Endothelial cell (in vitro differentiated cells): ENCODE data around the gene FAM72B. TPM values are rescaled to one million over a fixed set of nuclear protein-coding genes. Genes with fewer than 3 reads are reported as not detected.
"Not testable (repeated sequence)": the region's sequence is repeated elsewhere in the genome, so short reads cannot be mapped to it uniquely, and the experiment has no call there.

Experiments
- DNase-seq: peaks from one replicate; pipeline ENCODE4 v3.0.0; 2021; ENCODE audit warnings: low spot score
- H3K27ac Mint-ChIP-seq: one replicate; pipeline ENCODE4 v1.8.0; 2021; ENCODE audit warnings: mixed read lengths, inconsistent platforms; ENCODE audit not compliant: unreplicated experiment
- H3K27me3 Mint-ChIP-seq: one replicate; pipeline ENCODE4 v1.8.0; 2021; ENCODE audit warnings: mild to moderate bottlenecking, moderate library complexity, mixed read lengths, inconsistent platforms; ENCODE audit not compliant: unreplicated experiment
- H3K36me3 Mint-ChIP-seq: one replicate; pipeline ENCODE4 v1.8.0; 2021; ENCODE audit warnings: mild to moderate bottlenecking, low read depth, mixed read lengths, inconsistent platforms; ENCODE audit not compliant: unreplicated experiment
- H3K4me1 Mint-ChIP-seq: one replicate; pipeline ENCODE4 v1.8.0; 2021; ENCODE audit warnings: mild to moderate bottlenecking, mixed read lengths, inconsistent platforms; ENCODE audit not compliant: unreplicated experiment
- H3K4me3 Mint-ChIP-seq: one replicate; pipeline ENCODE4 v1.8.0; 2021; ENCODE audit warnings: mild to moderate bottlenecking, mixed read lengths, inconsistent platforms; ENCODE audit not compliant: unreplicated experiment
- H3K9me3 Mint-ChIP-seq: one replicate; pipeline ENCODE4 v1.8.0; 2021; ENCODE audit warnings: mixed read lengths, inconsistent platforms; ENCODE audit not compliant: unreplicated experiment
- total RNA-seq: library from RNA; stranded (reverse); fragmentation: NEBNext Ultra II Directional; extraction: Animal tissue kit (Norgen Biotek cat#: 25700); gene quantifications from one replicate; pipeline ENCODE4 v1.2.1, GENCODE V29; 2021; ENCODE audit not compliant: unreplicated experiment

Gene FAM72B
- total RNA-seq, 1 donor from 2014 or later = 12.0 TPM

DNA sequence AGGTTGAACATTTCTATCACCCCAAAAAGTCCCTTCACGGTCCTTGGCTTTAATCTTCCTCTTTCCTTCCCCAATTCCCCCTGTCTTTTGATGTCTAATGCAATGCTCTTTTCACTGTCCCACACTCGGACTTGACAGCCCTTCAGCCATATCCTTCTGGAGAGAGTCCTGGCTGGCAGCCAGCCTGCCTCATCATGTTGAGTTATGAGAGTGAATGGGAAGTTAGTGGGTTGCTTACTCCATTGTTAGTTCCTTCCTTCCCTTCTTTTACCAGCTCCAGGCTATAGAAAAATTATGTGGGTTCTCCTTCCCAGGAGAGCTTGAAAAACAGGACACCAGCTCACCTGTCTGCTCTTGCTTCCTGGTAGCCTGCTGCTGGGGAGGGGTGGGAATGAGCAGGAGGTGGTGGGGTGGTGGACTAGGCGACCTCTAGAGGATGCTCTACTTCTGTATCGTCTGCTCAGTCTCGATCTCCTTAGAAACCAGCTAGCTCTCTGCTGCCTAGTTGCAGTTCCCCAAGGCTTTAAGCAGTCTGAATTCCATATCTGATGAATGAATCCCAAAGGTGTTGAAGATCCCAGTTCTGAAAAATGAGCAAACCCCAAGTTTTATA, 30.5 kb upstream of the FAM72B start:
- DNase-seq, H3K4me3 Mint-ChIP-seq, H3K27ac Mint-ChIP-seq, H3K27me3 Mint-ChIP-seq, H3K4me1 Mint-ChIP-seq, H3K36me3 Mint-ChIP-seq, H3K9me3 Mint-ChIP-seq: not testable (repeated sequence)

- H3K36me3 Mint-ChIP-seq, H3K4me3 Mint-ChIP-seq, H3K27me3 Mint-ChIP-seq, H3K4me1 Mint-ChIP-seq, H3K27ac Mint-ChIP-seq, H3K9me3 Mint-ChIP-seq: not testable (repeated sequence)
- DNase-seq = peak; percentile 7
Observed at GRCh38 chr1:121213491-121213890, 29.4 kb upstream of the FAM72B start.

DNA sequence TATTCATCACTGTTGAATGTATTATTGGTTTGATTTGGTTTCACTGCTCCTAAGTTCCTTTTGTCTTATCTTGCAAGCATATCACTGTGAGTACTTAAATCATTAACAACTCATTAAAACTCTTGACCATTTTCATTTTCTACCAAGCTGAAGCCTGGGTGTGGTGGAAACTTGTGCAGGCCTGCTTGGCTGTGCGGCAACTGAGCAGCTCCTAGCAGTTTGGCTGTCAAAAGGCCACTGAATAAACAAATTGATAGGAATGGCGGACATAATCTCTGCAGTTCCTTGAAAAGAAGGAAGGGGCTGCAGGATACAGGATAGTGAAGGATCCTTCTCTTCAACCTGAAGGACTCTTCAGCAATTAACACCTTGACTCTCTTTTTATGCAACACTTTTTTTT, 26.6 kb upstream of the FAM72B start:
- not testable (repeated sequence) for H3K4me1 Mint-ChIP-seq, H3K4me3 Mint-ChIP-seq, DNase-seq, H3K27me3 Mint-ChIP-seq, H3K9me3 Mint-ChIP-seq, H3K27ac Mint-ChIP-seq, H3K36me3 Mint-ChIP-seq

- not testable (repeated sequence) for H3K27me3 Mint-ChIP-seq, DNase-seq, H3K36me3 Mint-ChIP-seq, H3K4me1 Mint-ChIP-seq, H3K9me3 Mint-ChIP-seq, H3K27ac Mint-ChIP-seq, H3K4me3 Mint-ChIP-seq
Observed at GRCh38 chr1:121208375-121208774, 24.2 kb upstream of the FAM72B start.

- DNase-seq, H3K27me3 Mint-ChIP-seq, H3K4me1 Mint-ChIP-seq, H3K27ac Mint-ChIP-seq, H3K36me3 Mint-ChIP-seq, H3K9me3 Mint-ChIP-seq, H3K4me3 Mint-ChIP-seq: not testable (repeated sequence)
Observed at GRCh38 chr1:121207328-121207727, 23.2 kb upstream of the FAM72B start.

DNA sequence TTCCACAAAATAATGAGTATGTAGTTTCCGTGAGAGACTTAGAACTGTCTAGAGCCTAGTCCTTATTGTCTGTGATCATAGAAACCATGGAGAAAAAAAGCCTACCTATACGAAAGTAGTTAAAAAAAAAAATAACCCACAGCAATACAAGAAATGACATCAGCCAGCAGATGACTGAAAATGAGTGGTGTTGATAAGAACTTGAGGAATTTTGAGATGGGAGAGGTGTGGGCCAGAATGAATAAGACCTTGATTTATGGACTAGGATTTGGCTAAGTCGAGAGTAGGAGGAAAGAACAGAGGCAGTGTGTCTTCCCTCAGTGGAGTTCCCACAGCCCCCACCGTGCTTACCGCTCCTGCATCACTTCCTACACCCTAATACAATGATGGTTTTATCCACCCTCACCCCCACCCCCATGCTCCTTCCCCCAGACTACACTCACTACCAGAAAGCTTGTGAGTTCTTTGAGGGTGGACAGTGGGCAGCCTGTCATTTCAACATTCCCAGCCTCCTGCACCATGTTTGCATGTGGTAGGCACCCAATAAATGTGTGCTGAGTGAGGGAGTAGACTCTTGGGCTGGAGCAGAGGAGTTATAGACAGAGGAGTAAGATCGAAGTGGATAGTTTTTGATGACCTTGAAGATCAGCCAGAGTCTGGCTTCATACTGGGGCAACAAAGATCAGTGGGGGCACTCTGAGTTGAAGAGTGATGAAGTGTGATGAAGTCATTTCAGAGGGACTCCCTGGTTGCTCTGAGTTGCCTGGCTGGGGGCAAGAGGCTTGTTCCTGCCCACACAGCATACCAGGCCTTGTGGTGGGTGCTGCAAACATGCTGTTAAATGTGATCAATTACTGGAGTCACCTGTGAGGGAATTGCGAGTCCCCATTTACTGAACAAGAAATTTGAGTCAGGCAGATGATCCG, 21.9 kb upstream of the FAM72B start:
- not testable (repeated sequence) for DNase-seq, H3K4me1 Mint-ChIP-seq, H3K27ac Mint-ChIP-seq, H3K27me3 Mint-ChIP-seq, H3K4me3 Mint-ChIP-seq, H3K9me3 Mint-ChIP-seq, H3K36me3 Mint-ChIP-seq

GRCh38 chr1:121202986-121203385, 18.8 kb upstream of the FAM72B start:
- not testable (repeated sequence) for H3K4me3 Mint-ChIP-seq, H3K27ac Mint-ChIP-seq, H3K27me3 Mint-ChIP-seq, H3K9me3 Mint-ChIP-seq, H3K36me3 Mint-ChIP-seq, H3K4me1 Mint-ChIP-seq, DNase-seq

GRCh38 chr1:121200985-121201981, 17.1 kb upstream of the FAM72B start:
- H3K4me3 Mint-ChIP-seq, H3K27ac Mint-ChIP-seq, H3K4me1 Mint-ChIP-seq, H3K27me3 Mint-ChIP-seq, H3K9me3 Mint-ChIP-seq, H3K36me3 Mint-ChIP-seq, DNase-seq: not testable (repeated sequence)

DNA sequence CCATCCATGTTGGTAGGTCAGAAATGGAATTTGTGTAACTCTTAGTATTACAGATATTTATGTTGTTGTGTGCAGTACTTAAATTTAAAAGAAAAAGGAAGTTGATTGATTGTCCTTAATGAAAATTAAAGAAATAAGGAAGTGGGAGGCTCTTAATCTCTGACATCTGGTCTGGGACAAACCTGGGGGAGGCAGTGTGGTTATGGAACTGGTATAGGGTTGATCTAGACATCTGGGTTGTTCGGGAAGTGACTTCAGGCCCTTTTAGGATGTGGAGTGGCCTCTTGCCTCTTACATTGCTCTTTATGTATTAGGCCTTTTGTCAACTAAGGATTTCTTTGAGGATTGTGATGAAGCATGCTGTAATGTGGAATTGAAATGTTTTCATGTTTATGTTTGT, 16.1 kb upstream of the FAM72B start:
- H3K27me3 Mint-ChIP-seq, H3K36me3 Mint-ChIP-seq, H3K9me3 Mint-ChIP-seq, H3K4me3 Mint-ChIP-seq, DNase-seq, H3K27ac Mint-ChIP-seq, H3K4me1 Mint-ChIP-seq: not testable (repeated sequence)

DNA sequence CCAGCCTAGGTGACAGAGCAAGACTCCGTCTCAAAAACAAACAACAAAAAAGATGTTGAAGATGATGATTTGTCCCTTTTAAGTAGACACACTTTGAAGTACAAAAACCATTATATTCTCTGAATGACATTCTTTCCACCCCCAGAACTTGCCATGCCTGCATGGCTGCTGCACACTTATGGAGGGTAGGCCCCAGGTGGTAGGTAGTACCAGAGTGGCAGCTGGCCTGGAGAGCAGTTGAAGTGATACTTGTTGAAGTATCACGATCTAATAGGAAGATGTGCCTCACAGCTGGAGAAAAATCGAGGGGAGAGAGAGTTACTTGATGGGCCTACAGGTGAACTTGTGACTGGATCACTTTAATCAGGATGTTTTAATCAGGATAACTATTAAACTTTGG, 15.6 kb upstream of the FAM72B start:
- H3K27me3 Mint-ChIP-seq, H3K27ac Mint-ChIP-seq, H3K4me3 Mint-ChIP-seq, DNase-seq, H3K36me3 Mint-ChIP-seq, H3K9me3 Mint-ChIP-seq, H3K4me1 Mint-ChIP-seq: not testable (repeated sequence)

DNA sequence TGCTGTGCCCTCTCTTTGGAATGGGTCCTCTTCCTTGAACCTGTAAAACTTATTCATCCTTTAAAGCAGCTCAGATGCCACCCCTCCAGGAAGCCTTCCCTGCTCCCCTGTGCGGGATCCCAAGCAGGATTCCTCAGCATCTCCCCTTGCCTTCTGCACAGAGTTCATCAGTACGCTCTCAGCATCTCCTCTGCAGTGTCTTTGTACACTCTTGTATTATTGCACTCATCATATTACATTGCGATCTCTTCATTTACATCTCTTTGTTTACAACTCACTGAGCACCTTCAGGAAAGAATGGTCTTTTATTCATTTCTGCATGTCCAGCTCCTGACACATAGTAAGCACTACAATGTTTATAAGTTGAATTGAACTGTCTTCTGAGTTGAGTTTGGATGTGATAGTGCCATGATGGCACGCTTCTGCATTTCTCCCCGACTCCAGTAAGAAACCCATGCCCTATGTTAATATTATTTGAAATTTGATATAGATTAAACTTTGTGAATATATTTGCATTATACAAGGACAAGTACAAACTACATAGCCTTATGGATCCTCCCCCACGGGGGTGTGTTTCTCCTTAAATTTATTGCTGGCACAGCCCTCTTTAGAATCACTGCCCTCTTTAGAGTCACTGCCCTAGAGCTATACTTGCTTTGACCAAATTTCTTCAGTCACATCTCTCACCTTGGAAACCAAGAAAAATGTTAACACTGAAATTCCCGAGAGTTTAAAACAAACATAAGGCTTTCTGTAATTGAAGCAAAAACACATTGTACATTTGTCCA, 13.1 kb upstream of the FAM72B start:
- H3K36me3 Mint-ChIP-seq, H3K27ac Mint-ChIP-seq, H3K4me3 Mint-ChIP-seq, H3K9me3 Mint-ChIP-seq, H3K27me3 Mint-ChIP-seq, H3K4me1 Mint-ChIP-seq, DNase-seq: not testable (repeated sequence)
